ENCODE results near the gene AGPAT2.

DNA sequence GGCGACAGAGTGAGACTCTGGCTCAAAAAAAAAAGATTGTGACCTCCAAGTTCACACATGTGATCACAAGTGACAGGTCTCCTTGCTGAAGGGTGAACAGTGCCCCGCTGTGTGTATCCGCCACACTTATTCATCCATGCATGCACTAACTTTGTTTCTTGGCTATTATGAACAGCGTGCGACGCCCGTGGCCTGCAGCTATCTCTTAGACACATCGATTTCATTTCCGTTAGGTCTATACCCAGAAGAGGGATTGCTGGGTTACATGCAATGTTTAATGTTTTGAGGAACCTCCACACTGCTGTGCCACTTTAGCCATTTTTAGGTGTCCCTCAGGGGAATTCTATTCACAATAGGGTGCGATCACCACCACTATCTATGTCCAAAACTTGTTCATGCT, 36.6 kb downstream of the AGPAT2 start:
- TF ChIP-seq, protein P1, sequence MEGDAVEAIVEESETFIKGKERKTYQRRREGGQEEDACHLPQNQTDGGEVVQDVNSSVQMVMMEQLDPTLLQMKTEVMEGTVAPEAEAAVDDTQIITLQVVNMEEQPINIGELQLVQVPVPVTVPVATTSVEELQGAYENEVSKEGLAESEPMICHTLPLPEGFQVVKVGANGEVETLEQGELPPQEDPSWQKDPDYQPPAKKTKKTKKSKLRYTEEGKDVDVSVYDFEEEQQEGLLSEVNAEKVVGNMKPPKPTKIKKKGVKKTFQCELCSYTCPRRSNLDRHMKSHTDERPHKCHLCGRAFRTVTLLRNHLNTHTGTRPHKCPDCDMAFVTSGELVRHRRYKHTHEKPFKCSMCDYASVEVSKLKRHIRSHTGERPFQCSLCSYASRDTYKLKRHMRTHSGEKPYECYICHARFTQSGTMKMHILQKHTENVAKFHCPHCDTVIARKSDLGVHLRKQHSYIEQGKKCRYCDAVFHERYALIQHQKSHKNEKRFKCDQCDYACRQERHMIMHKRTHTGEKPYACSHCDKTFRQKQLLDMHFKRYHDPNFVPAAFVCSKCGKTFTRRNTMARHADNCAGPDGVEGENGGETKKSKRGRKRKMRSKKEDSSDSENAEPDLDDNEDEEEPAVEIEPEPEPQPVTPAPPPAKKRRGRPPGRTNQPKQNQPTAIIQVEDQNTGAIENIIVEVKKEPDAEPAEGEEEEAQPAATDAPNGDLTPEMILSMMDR (IDR thresholded peaks at IDR 0.05), result no peak
- TF ChIP-seq POLR2A (IDR thresholded peaks at IDR 0.05), result no peak
- TF ChIP-seq POLR2AphosphoS5 (IDR thresholded peaks at IDR 0.05), result no peak
- TF ChIP-seq EP300 (IDR thresholded peaks at IDR 0.05), result no peak

All from gastroesophageal sphincter (tissue), 3 donors.